ENCODE measurements around the gene SPEM2. TPM values are rescaled to one million over a fixed set of nuclear protein-coding genes. Genes with fewer than 3 reads are reported as not detected.

The SPEM2 gene
- total RNA-seq, 4 donors from 2014 or later, result not detected

GRCh38 chr17:7407485-7408251 is 17.7 kb upstream of the SPEM2 start, which contains the start of gene NLGN2:
Gene NLGN2, plus strand, starts transcription at chr17:7407845. Its CDS starts 411 bp downstream, at chr17:7408256.
- no peak within 1 kb of the TSS for H3K4me3 ChIP-seq
- no peaks in the 10 kb centered on the region for H3K9me3 ChIP-seq
- 71% methylated on average over 8 of the region's 12 CpGs for WGBS, 2 donors
- H3K36me3 ChIP-seq, result peaks cover 0 to 22% (median 0%) of the 10 kb centered on the region in 3 donors
- no peak for TF ChIP-seq CTCF (IDR thresholded peaks at IDR 0.05)
- no peak for TF ChIP-seq POLR2A (IDR thresholded peaks at IDR 0.05)
- intact Hi-C loops (cut with DNase I), result no loop called here
- no peak within 1 kb of the TSS for H3K27ac ChIP-seq
- H3K4me1 ChIP-seq, result peaks cover 10 to 31% (median 21%) of the 10 kb centered on the region in 3 donors
- peaks cover 0 to 10% (median 0%) of the 10 kb centered on the region in 4 donors for H3K27me3 ChIP-seq
- no peak for DNase-seq

GRCh38 chr17:7408252-7408727 is 17.1 kb upstream of the SPEM2 start:
- H3K27ac ChIP-seq, result no peak overlapping the region
- H3K27me3 ChIP-seq, result peaks cover 0 to 10% (median 0%) of the 10 kb centered on the region in 4 donors
- H3K4me1 ChIP-seq, result peaks cover 4 to 25% (median 15%) of the 10 kb centered on the region in 3 donors
- TF ChIP-seq POLR2A (IDR thresholded peaks at IDR 0.05) (no peak), CTCF (IDR thresholded peaks at IDR 0.05) (no peak)
- 87% methylated on average over 3 of the region's 58 CpGs; no CpG with 5 or more reads in 1 of the 2 donors for WGBS, 2 donors
- no peak for DNase-seq
- intact Hi-C loops (cut with DNase I), result no loop called here
- H3K4me3 ChIP-seq, result no peak overlapping the region
- H3K36me3 ChIP-seq, result peaks cover 0 to 22% (median 0%) of the 10 kb centered on the region in 3 donors
- no peaks in the 10 kb centered on the region for H3K9me3 ChIP-seq

GRCh38 chr17:7408863-7409262 is 16.6 kb upstream of the SPEM2 start:
- intact Hi-C loops (cut with DNase I), result no loop called here
- DNase-seq, result no peak
- Histone ChIP-seq H3K36me3 (peaks cover 0 to 22% (median 0%) of the 10 kb centered on the region in 3 donors), H3K27me3 (peaks cover 0 to 10% (median 0%) of the 10 kb centered on the region in 4 donors), H3K4me1 (peaks cover 3 to 22% (median 14%) of the 10 kb centered on the region in 3 donors), H3K9me3 (no peaks in the 10 kb centered on the region), H3K4me3 (no peak overlapping the region), H3K27ac (no peak overlapping the region)
- WGBS, 2 donors, result 80% methylated on average over 3 of the region's 6 CpGs; no CpG with 5 or more reads in 1 of the 2 donors
- TF ChIP-seq CTCF (IDR thresholded peaks at IDR 0.05) (no peak), POLR2A (IDR thresholded peaks at IDR 0.05) (no peak)

GRCh38 chr17:7409716-7410115 is 15.7 kb upstream of the SPEM2 start:
- H3K9me3 ChIP-seq, result no peaks in the 10 kb centered on the region
- peaks cover 0 to 22% (median 0%) of the 10 kb centered on the region in 3 donors for H3K36me3 ChIP-seq
- intact Hi-C loops (cut with DNase I), result no loop called here
- H3K4me3 ChIP-seq, result no peak overlapping the region
- no peak for TF ChIP-seq CTCF (IDR thresholded peaks at IDR 0.05)
- TF ChIP-seq POLR2A (IDR thresholded peaks at IDR 0.05), result no peak
- WGBS, 2 donors, result 90 to 93% methylated on average over 6 of the region's 6 CpGs
- H3K4me1 ChIP-seq, result peaks cover 3 to 19% (median 14%) of the 10 kb centered on the region in 3 donors
- peaks cover 0 to 9% (median 0%) of the 10 kb centered on the region in 4 donors for H3K27me3 ChIP-seq
- H3K27ac ChIP-seq, result no peak overlapping the region
- no peak for DNase-seq
